PC-3 (cell line): ENCODE measurements around the gene SOS1. TPM values are rescaled to one million over a fixed set of nuclear protein-coding genes. Genes with fewer than 3 reads are reported as not detected.

Experiments
- ATAC-seq: fragments of 200-7000 bp; cut with Tn5 transposase; 2 replicates; pipeline ENCODE4 v1.9.1; 2020; ENCODE audit warnings: mild to moderate bottlenecking, moderate library complexity
- BruUV-seq: library from RNA; stranded (reverse); fragments of 400-500 nt; replicated peaks from 2 replicates; lab custom pipeline; 2021; lab: Mats Ljungman, UMichigan
- CTCF ChIA-PET: fragments of 300-600 bp; sonication (Branson Sonifier 250); formaldehyde crosslinking; loops from one replicate; lab custom pipeline; 2022; ENCODE audit warnings: antibody characterized with exemption; lab: Charles Lee
- POLR2A ChIA-PET: fragments of 300-600 bp; sonication (Branson Sonifier 250); formaldehyde crosslinking; loops from one replicate; lab custom pipeline; 2022; ENCODE audit warnings: antibody characterized with exemption; ENCODE audit not compliant: unreplicated experiment; lab: Charles Lee
- DNase-seq: peaks from one replicate; pipeline ENCODE4 v3.0.0-alpha.2; 2015
- H2AFZ ChIP-seq: fragments of 300-600 bp; sonication (generic); 2 replicates; pipeline ENCODE4 v1.6.0; 2016; ENCODE audit warnings: antibody characterized with exemption, low read length
- H3F3A ChIP-seq: fragments of 300-600 bp; sonication (generic); one replicate; pipeline ENCODE4 v1.6.0; 2017; ENCODE audit warnings: antibody characterized with exemption, low read length, control low read depth, mild to moderate bottlenecking; ENCODE audit not compliant: unreplicated experiment
- H3K27ac ChIP-seq: fragments of 300-600 bp; sonication (generic); 2 replicates; pipeline ENCODE4 v1.5.1; 2016; ENCODE audit warnings: mild to moderate bottlenecking, low read length
- H3K27me3 ChIP-seq: fragments of 300-600 bp; sonication (generic); 2 replicates; pipeline ENCODE4 v1.6.1; 2016; ENCODE audit warnings: low read length, mixed read lengths
- H3K36me3 ChIP-seq: fragments of 300-600 bp; sonication (generic); 2 replicates; pipeline ENCODE4 v1.6.1; 2016; ENCODE audit warnings: low read depth, mixed run types, low read length, mixed read lengths
- H3K4me1 ChIP-seq: fragments of 300-600 bp; sonication (generic); 2 replicates; pipeline ENCODE4 v1.5.1; 2016; ENCODE audit warnings: low read length; ENCODE audit not compliant: insufficient read depth
- H3K4me2 ChIP-seq: fragments of 300-600 bp; sonication (generic); 2 replicates; pipeline ENCODE4 v1.6.0; 2016; ENCODE audit warnings: low read length
- H3K4me3 ChIP-seq: fragments of 300-600 bp; sonication (generic); 2 replicates; pipeline ENCODE4 v1.5.1; 2016; ENCODE audit warnings: mild to moderate bottlenecking, low read length, mixed read lengths
- H3K79me2 ChIP-seq: fragments of 300-600 bp; sonication (generic); 2 replicates; pipeline ENCODE4 v1.6.1; 2017; ENCODE audit warnings: low read length, mixed read lengths
- H3K9ac ChIP-seq: fragments of 300-600 bp; sonication (generic); 2 replicates; pipeline ENCODE4 v1.6.0; 2016; ENCODE audit warnings: mild to moderate bottlenecking, low read length
- H3K9me2 ChIP-seq: fragments of 300-600 bp; sonication (generic); replicated peaks from 2 replicates; pipeline ENCODE4 v1.6.1; 2016; ENCODE audit warnings: mixed run types, low read length, mixed read lengths
- H3K9me3 ChIP-seq: fragments of 300-600 bp; sonication (generic); 2 replicates; pipeline ENCODE4 v1.6.1; 2016; ENCODE audit warnings: low read length, mixed read lengths
- H4K20me1 ChIP-seq: fragments of 300-600 bp; sonication (generic); 2 replicates; pipeline ENCODE4 v1.6.1; 2016; ENCODE audit warnings: low read length, mixed read lengths
- EZH2 ChIP-seq: fragments of 300-600 bp; sonication (generic); IDR thresholded peaks from one replicate; pipeline ENCODE4 v1.6.1; 2017; ENCODE audit warnings: antibody characterized with exemption, mild to moderate bottlenecking, low read length; ENCODE audit not compliant: unreplicated experiment
- EZH2phosphoT487 ChIP-seq: fragments of 300-600 bp; sonication (generic); IDR thresholded peaks from 2 replicates; pipeline ENCODE4 v1.6.1; 2018; ENCODE audit warnings: mild to moderate bottlenecking, antibody characterized with exemption, low read length, borderline replicate concordance
- intact Hi-C: fragments of 100-400 bp; cut with micrococcal nuclease; formaldehyde crosslinking; loops from 2 replicates; pipeline ENCODE4 v1.9.0; 2023
- total RNA-seq: library from RNA; depleted of rRNA; stranded (reverse); fragments of >200 nt; gene quantifications from 2 replicates; pipeline ENCODE4 v1.2.3, GENCODE V29; 2014; rRNA removed
- TF ChIP-seq, protein P1 (sequence below): fragments of 300-600 bp; sonication (generic); conservative IDR thresholded peaks from 2 replicates; pipeline ENCODE4 v1.5.1; 2017; ENCODE audit warnings: antibody characterized with exemption, low read depth, mild to moderate bottlenecking, low read length

Gene SOS1
- total RNA-seq, 1 experiment from 2014 or later = 9.7 TPM

DNA sequence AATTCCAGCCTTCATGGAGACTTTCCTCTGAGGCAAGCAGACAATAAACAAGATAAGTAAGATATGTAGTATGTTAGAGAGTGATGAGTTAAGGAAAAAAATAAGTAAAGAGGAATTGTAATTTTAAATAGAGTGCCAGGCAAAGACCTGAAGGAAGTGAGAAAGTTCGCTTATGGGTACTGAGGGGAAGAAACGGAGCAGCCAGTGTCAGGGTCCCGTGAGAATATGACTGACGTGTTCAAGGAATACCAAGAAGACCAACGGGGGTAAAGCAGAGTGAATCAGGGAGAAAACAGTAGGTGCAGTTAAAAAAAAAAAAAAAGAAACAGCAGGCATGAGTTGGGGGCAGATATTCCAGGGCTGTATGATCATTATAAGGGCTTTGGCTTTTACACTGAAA lies 186.1 kb downstream of the SOS1 start:
- TF ChIP-seq, protein P1, sequence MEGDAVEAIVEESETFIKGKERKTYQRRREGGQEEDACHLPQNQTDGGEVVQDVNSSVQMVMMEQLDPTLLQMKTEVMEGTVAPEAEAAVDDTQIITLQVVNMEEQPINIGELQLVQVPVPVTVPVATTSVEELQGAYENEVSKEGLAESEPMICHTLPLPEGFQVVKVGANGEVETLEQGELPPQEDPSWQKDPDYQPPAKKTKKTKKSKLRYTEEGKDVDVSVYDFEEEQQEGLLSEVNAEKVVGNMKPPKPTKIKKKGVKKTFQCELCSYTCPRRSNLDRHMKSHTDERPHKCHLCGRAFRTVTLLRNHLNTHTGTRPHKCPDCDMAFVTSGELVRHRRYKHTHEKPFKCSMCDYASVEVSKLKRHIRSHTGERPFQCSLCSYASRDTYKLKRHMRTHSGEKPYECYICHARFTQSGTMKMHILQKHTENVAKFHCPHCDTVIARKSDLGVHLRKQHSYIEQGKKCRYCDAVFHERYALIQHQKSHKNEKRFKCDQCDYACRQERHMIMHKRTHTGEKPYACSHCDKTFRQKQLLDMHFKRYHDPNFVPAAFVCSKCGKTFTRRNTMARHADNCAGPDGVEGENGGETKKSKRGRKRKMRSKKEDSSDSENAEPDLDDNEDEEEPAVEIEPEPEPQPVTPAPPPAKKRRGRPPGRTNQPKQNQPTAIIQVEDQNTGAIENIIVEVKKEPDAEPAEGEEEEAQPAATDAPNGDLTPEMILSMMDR = no peak
- no peak for TF ChIP-seq EZH2
- Histone ChIP-seq H3K9me2 (no peaks in the 10 kb centered on the region), H3K4me1 (peaks cover 11% of the 10 kb centered on the region; the same call in 1 of the 2 replicates), H3K27ac (no peak overlapping the region), H3K79me2 (no peaks in the 10 kb centered on the region), H3K27me3 (no peaks in the 10 kb centered on the region), H3K36me3 (no peaks in the 10 kb centered on the region), H3K9ac (no peak overlapping the region), H3K4me3 (no peak overlapping the region), H3K9me3 (no peaks in the 10 kb centered on the region), H2AFZ (no peak overlapping the region), H4K20me1 (no peaks in the 10 kb centered on the region), H3F3A (no peaks in the 10 kb centered on the region), H3K4me2 (no peak overlapping the region)
- intact Hi-C loops = no loop called here
- no TSS peak for BruUV-seq
- CTCF ChIA-PET = no interaction called here
- POLR2A ChIA-PET = no interaction called here
- DNase-seq (no peak), ATAC-seq (no peak)

DNA sequence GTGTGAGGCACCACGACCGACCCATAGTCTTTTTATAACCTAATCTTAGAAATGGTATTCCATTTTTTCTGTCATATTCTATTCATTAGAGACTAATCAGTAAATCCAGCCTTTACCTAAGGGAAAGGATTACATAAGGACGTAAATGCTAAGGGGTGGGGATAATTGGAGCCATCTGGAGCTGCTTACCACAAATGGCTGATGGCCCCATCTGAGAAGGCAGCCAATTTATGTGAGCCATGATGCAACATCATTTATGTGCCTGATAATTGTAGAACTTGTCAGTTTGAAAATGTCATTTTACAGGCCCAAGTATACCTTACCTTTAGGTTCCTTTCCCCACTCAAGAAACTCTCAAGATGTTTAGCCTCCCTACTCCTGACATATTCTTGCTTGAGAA lies 187.2 kb downstream of the SOS1 start:
- Histone ChIP-seq H3K4me3 (no peak overlapping the region), H3K9me2 (no peaks in the 10 kb centered on the region), H3K36me3 (no peaks in the 10 kb centered on the region), H4K20me1 (no peaks in the 10 kb centered on the region), H3K4me1 (peaks cover 11% of the 10 kb centered on the region; the same call in 1 of the 2 replicates), H3K9ac (no peak overlapping the region), H3K27me3 (no peaks in the 10 kb centered on the region), H3K27ac (no peak overlapping the region), H3K79me2 (no peaks in the 10 kb centered on the region), H2AFZ (no peak overlapping the region), H3F3A (no peaks in the 10 kb centered on the region), H3K9me3 (no peaks in the 10 kb centered on the region), H3K4me2 (no peak overlapping the region)
- intact Hi-C loops = no loop called here
- ChIA-PET POLR2A (no interaction called here), CTCF (no interaction called here)
- BruUV-seq = no TSS peak
- ATAC-seq (no peak), DNase-seq (no peak)
- TF ChIP-seq EZH2 = no peak
- TF ChIP-seq, protein P1 = no peak
- no peak for TF ChIP-seq EZH2phosphoT487

DNA sequence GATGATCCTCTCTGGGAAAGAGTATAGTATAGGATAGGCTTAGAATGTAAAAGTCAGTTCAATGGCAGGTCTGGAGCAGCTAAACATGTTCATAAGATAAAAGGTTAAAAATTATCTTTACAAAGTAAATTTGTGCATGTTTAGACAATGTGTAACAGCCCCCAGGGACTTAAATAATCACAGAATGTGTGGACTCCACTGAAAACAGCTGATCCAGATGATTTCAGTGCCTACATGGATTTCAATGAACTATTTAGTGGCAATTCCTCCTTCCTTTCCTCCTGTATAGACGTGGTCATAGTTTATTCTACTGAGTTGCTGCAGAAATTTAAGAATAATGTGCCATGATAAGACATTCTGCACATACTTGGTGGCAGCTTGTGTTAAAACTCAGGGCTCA lies 188.3 kb downstream of the SOS1 start:
- ChIA-PET POLR2A (no interaction called here), CTCF (no interaction called here)
- ATAC-seq = no peak
- no peak overlapping the region for H3K27ac ChIP-seq
- H3F3A ChIP-seq = no peaks in the 10 kb centered on the region
- no peaks in the 10 kb centered on the region for H3K79me2 ChIP-seq
- H3K4me1 ChIP-seq = peaks cover 11% of the 10 kb centered on the region; the same call in 1 of the 2 replicates
- DNase-seq = no peak
- no peak overlapping the region for H2AFZ ChIP-seq
- H3K4me3 ChIP-seq = no peak overlapping the region
- H3K9me3 ChIP-seq = no peaks in the 10 kb centered on the region
- no peak overlapping the region for H3K4me2 ChIP-seq
- TF ChIP-seq EZH2phosphoT487 (no peak), EZH2 (no peak)
- TF ChIP-seq, protein P1 = no peak
- intact Hi-C loops = no loop called here
- H3K9ac ChIP-seq = no peak overlapping the region
- H3K27me3 ChIP-seq = no peaks in the 10 kb centered on the region
- no TSS peak for BruUV-seq
- no peaks in the 10 kb centered on the region for H4K20me1 ChIP-seq
- no peaks in the 10 kb centered on the region for H3K9me2 ChIP-seq
- H3K36me3 ChIP-seq = no peaks in the 10 kb centered on the region

Other genes with a start within 250 kb of the SOS1 start
- 16.6 and 17.5 TPM in 2 replicates for gene DHX57, start 245.1 kb downstream of the SOS1 start, total RNA-seq
- 9.6 and 24.4 TPM in 2 replicates for gene MORN2, start 245.1 kb downstream of the SOS1 start, total RNA-seq
- gene ARHGEF33, start 231.2 kb downstream of the SOS1 start, total RNA-seq = 0.04 and 0.06 TPM in 2 replicates
- gene CDKL4, start 122.9 kb upstream of the SOS1 start, total RNA-seq = 0.07 TPM in 1 of 2 replicates, not detected in the other